NCI-H2029 (cell line): ENCODE measurements around the gene ICOS.

Experiments
- DNase-seq: peaks from one replicate; lab custom pipeline; 2025; lab: John Stamatoyannopoulos, UW

The ICOS gene

DNA sequence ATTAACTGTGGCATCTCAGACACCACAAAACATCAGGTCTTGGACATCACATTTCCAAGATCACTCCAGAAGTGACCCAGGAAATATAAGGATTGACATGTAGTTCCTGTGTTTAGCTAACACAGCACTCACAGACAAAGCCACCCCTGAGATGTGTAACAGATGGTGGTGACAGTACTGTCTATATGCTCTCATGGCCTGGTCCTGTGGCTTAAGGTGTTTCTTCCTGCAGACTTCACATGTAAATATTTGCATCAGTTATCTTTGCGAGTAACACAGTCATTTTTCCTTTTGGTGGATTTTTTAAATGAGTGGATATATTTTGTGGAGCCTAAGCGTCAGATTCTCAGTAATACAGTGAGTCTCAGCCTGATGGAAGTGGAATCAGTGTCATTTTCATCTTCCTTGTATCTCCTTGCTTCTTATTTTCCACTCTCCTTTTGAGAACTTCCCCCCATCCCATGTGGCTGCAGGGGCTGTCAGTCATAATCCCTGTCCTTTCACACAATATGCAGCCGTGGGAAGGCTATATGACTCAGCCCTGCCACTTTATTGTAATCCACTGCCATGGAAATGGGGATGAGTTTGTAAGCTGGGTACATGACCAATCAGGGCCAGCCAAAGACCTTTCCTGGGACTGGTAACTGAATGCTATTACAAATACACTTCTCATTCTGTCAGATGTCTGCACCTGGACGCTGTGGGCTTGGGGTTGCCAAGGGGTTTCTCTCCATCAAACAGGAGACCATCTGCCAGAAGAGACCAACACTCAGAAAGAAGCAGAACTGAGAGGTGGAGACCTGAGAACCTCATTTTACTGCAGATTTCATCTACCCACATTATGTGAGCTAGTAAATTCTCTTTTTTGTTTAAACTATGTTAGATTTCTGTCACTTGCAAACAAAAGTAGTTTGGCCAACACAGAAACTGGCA is 74.3 kb downstream of the ICOS start:
- DNase-seq: no peak
